K562 (cell line): ENCODE results near the gene ADTRP. TPM values are rescaled to one million over a fixed set of nuclear protein-coding genes. Genes with fewer than 3 reads are reported as not detected.
A peak's percentile ranks its signal among the peaks of the same experiment; 100 is the strongest.

Experiments
- ATAC-seq: fragments of 200-7000 bp; cut with Tn5 transposase; 3 replicates; pipeline ENCODE4 v1.9.1; 2020; ENCODE audit warnings: moderate library complexity
- BruUV-seq: library from RNA; stranded (reverse); fragments of 400-500 nt; replicated peaks from 2 replicates; lab custom pipeline; 2021; lab: Mats Ljungman, UMichigan
- CTCF ChIA-PET: fragments of 300-600 bp; formaldehyde crosslinking; extraction: SDS; loops from one replicate; lab custom pipeline; 2021; ENCODE audit warnings: low intra/inter-chr PET ratio; lab: Yijun Ruan, JAX
- POLR2A ChIA-PET: fragments of 300-600, 350-650 bp; sonication (Branson Sonifier 250); formaldehyde crosslinking; extraction: SDS; loops from one replicate; lab custom pipeline; 2021; ENCODE audit warnings: antibody characterized with exemption, inconsistent platforms; lab: Yijun Ruan, JAX
- DNase-seq, 4 experiments: peaks; one replicate each; pipeline versions ENCODE4 v3.0.0 to v3.0.0-alpha.2; 2011 to 2018; ENCODE audit warnings: low spot score in 3 of 4, mixed read lengths in 3 of 4; ENCODE audit errors: extremely low read depth in 1 of 4
- FAIRE-seq: peaks from 2 replicates; lab custom pipeline; 2011; peaks lifted over from hg19 to GRCh38; lab: Jason Lieb, UNC
- H2AFZ ChIP-seq: 2 replicates; pipeline ENCODE4 v1.6.0; 2011; ENCODE audit warnings: low read depth, low read length, control low read depth, inconsistent platforms
- H3K27ac ChIP-seq: fragments of 200-600 bp; 3 replicates; pipeline ENCODE4 v1.8.0; 2011; ENCODE audit warnings: low read depth, mild to moderate bottlenecking, control low read depth, inconsistent platforms, low read length, moderate library complexity, mixed read lengths; ENCODE audit errors: extremely low read depth
- H3K27me3 ChIP-seq, 2 experiments: fragments of 300-600 bp in 1 of 2; 2 replicates in 1 of 2; 3 replicates in 1 of 2; pipeline versions ENCODE4 v1.6.0 to v1.8.0; 2011; ENCODE audit warnings: inconsistent platforms in 2 of 2, low read length in 2 of 2, mild to moderate bottlenecking in 1 of 2, mixed read lengths in 1 of 2, moderate library complexity in 1 of 2; ENCODE audit not compliant: control insufficient read depth in 2 of 2, insufficient read depth in 2 of 2
- H3K36me3 ChIP-seq: fragments of 300-600 bp; 3 replicates; pipeline ENCODE4 v1.8.0; 2011; ENCODE audit warnings: mild to moderate bottlenecking, low read length, inconsistent platforms; ENCODE audit not compliant: control insufficient read depth, insufficient read depth
- H3K4me1 ChIP-seq, 2 experiments: fragments of 200-600 bp in 1 of 2; replicated peaks in 1 of 2; 2 replicates in 1 of 2; 3 replicates in 1 of 2; pipeline versions ENCODE4 v1.5.1 to v1.8.0; 2011; ENCODE audit warnings: inconsistent platforms in 2 of 2, low read length in 2 of 2, mild to moderate bottlenecking in 1 of 2, mixed read lengths in 1 of 2, moderate library complexity in 1 of 2; ENCODE audit not compliant: control insufficient read depth in 2 of 2, insufficient read depth in 2 of 2
- H3K4me2 ChIP-seq: 2 replicates; pipeline ENCODE4 v1.6.1; 2011; ENCODE audit warnings: low read length, control low read depth, inconsistent platforms, mixed read lengths; ENCODE audit not compliant: insufficient read depth
- H3K4me3 ChIP-seq: fragments of 200-600 bp; sonication (generic), shearing (Covaris generic); 2 replicates; pipeline ENCODE4 v1.5.1; 2016; ENCODE audit warnings: control low read depth, inconsistent platforms
- H3K79me2 ChIP-seq: fragments of 200-600 bp; 3 replicates; pipeline ENCODE4 v1.8.0; 2011; ENCODE audit warnings: low read length, inconsistent platforms; ENCODE audit not compliant: control insufficient read depth, insufficient read depth
- H3K9ac ChIP-seq, 2 experiments: 2 replicates each; pipeline versions ENCODE4 v1.6.0 to v1.6.1; 2011; ENCODE audit warnings: low read depth in 2 of 2, low read length in 2 of 2, control low read depth in 1 of 2, inconsistent platforms in 1 of 2, mild to moderate bottlenecking in 1 of 2, mixed read lengths in 1 of 2; ENCODE audit not compliant: insufficient read depth in 1 of 2
- H3K9me1 ChIP-seq: one replicate; pipeline ENCODE4 v1.6.0; 2011; ENCODE audit warnings: inconsistent platforms, mild to moderate bottlenecking, low read length, moderate library complexity; ENCODE audit not compliant: control insufficient read depth, insufficient read depth
- H3K9me3 ChIP-seq: replicated peaks from 2 replicates; pipeline ENCODE4 v1.5.1; 2011; ENCODE audit warnings: low read depth, low read length, inconsistent platforms; ENCODE audit not compliant: control insufficient read depth, insufficient read depth
- H4K20me1 ChIP-seq: replicated peaks from 2 replicates; pipeline ENCODE4 v1.6.1; 2011; ENCODE audit warnings: low read length, inconsistent platforms, mixed read lengths; ENCODE audit not compliant: control insufficient read depth, insufficient read depth
- CEBPB ChIP-seq: fragments of 450-650 bp; IDR thresholded peaks from 2 replicates; pipeline ENCODE4 v1.6.1; 2016; ENCODE audit warnings: missing genetic modification characterization, missing compliant biosample characterization
- DDX20 ChIP-seq: fragments of 450-650 bp; IDR thresholded peaks from 2 replicates; pipeline ENCODE4 v1.6.1; 2016; ENCODE audit warnings: missing genetic modification characterization, low read depth, mild to moderate bottlenecking, missing compliant biosample characterization, moderate library complexity
- ETV1 ChIP-seq: fragments of 450-650 bp; conservative IDR thresholded peaks from 2 replicates; pipeline ENCODE4 v1.6.1; 2016; ENCODE audit warnings: missing genetic modification characterization, control low read depth, low read depth, missing compliant biosample characterization
- GABPA ChIP-seq: fragments of 200-800 bp; sonication (Bioruptor generic); conservative IDR thresholded peaks from 2 replicates; pipeline ENCODE4 v1.6.1; 2016; ENCODE audit warnings: low read depth, missing genetic modification characterization, missing compliant biosample characterization
- JUND ChIP-seq, 2 experiments: IDR thresholded peaks; 2 replicates in 1 of 2; 3 replicates in 1 of 2; pipeline ENCODE4 v1.6.1; 2011; ENCODE audit warnings: borderline replicate concordance in 2 of 2, low read depth in 2 of 2, low read length in 2 of 2, improper control_type of control experiment in 1 of 2, missing biosample characterization in 1 of 2, missing genetic modification characterization in 1 of 2, missing genetic modification reagents in 1 of 2
- MECOM ChIP-seq: fragments of 250-450 bp; sonication (Bioruptor Pico); IDR thresholded peaks from 2 replicates; pipeline ENCODE4 v1.8.0; 2022; ENCODE audit warnings: inconsistent platforms
- MTA2 ChIP-seq: fragments of 450-650 bp; IDR thresholded peaks from 2 replicates; pipeline ENCODE4 v1.6.1; 2016; ENCODE audit warnings: low read depth
- NR2C1 ChIP-seq, 2 experiments: fragments of 450-650 bp; IDR thresholded peaks; 2 replicates each; pipeline ENCODE4 v1.6.1; 2017; ENCODE audit warnings: mild to moderate bottlenecking in 2 of 2, antibody characterized with exemption in 1 of 2, inconsistent platforms in 1 of 2, missing compliant biosample characterization in 1 of 2, missing genetic modification characterization in 1 of 2
- RBM22 ChIP-seq: fragments of 200-400 bp; formaldehyde crosslinking; IDR thresholded peaks from 2 replicates; pipeline ENCODE4 v1.6.1; 2018; ENCODE audit warnings: low read length, low read depth; ENCODE audit not compliant: poor library complexity, severe bottlenecking
- RFX7 ChIP-seq: fragments of 250-450 bp; sonication (Bioruptor Pico); IDR thresholded peaks from 2 replicates; pipeline ENCODE4 v1.5.1; 2021; ENCODE audit warnings: mild to moderate bottlenecking
- SMARCA4 ChIP-seq: fragments of 450-650 bp; IDR thresholded peaks from 2 replicates; pipeline ENCODE4 v1.6.1; 2016
- TRIM24 ChIP-seq, 2 experiments: fragments of 450-650 bp; IDR thresholded peaks; 2 replicates each; pipeline ENCODE4 v1.6.1; 2016
- ZFX ChIP-seq: sonication (generic); formaldehyde crosslinking; IDR thresholded peaks from 2 replicates; pipeline ENCODE4 v1.8.0; 2022; ENCODE audit warnings: mild to moderate bottlenecking, missing genetic modification reagents, moderate library complexity
- ZNF12 ChIP-seq: sonication (generic); formaldehyde crosslinking; IDR thresholded peaks from 2 replicates; pipeline ENCODE4 v1.4.0; 2020; ENCODE audit warnings: mild to moderate bottlenecking, missing genetic modification reagents
- ZNF584 ChIP-seq: fragments of 200-800 bp; sonication (Bioruptor generic); IDR thresholded peaks from 2 replicates; pipeline ENCODE4 v1.6.1; 2016; ENCODE audit warnings: low read depth, mild to moderate bottlenecking, missing genetic modification characterization, missing compliant biosample characterization
- ZSCAN32 ChIP-seq: fragments of 450-650 bp; formaldehyde crosslinking; IDR thresholded peaks from 2 replicates; pipeline ENCODE4 v1.4.0; 2020; ENCODE audit warnings: mild to moderate bottlenecking, moderate library complexity
- WGBS: fragments of 100-300 bp; shearing (Covaris generic); methylation state at CpG from one replicate; pipeline ENCODE4 v1.1.6; 2016; ENCODE audit warnings: low coverage, mixed read lengths; ENCODE audit not compliant: insufficient coverage; ENCODE audit errors: missing lambda C conversion rate; 5-methylcytosine and 5-hydroxymethylcytosine counted together
- in situ Hi-C: fragments of 300-500 bp; cut with MboI; formaldehyde crosslinking; loops from 4 replicates; pipeline ENCODE4 v1.15.0; 2018; ENCODE audit warnings: inconsistent platforms, mixed read lengths
- intact Hi-C: fragments of 100-400 bp; cut with micrococcal nuclease; formaldehyde crosslinking; loops from 2 replicates; pipeline ENCODE4 v1.14.2; 2022
- polyA plus RNA-seq, 8 experiments: library from polyadenylated mRNA; depleted of rRNA in 4 of 8; stranded (reverse) in 5 of 8; unstranded in 3 of 8; fragments of >200 nt; fragmentation: Nextera tagmentation in 2 of 8; fragmentation: Illumina TruSeq in 1 of 8; extraction: Ambion mirVana in 2 of 8; extraction: Trizol in 1 of 8; gene quantifications; 2 replicates each; pipeline versions ENCODE4 v1.2.1 to v1.2.3, GENCODE V29; 2011 to 2014; ENCODE audit warnings: inconsistent platforms in 1 of 8, missing spikeins in 1 of 8
- total RNA-seq, 7 experiments: library from RNA; depleted of rRNA in 6 of 7; stranded (reverse); fragments of >200 nt in 6 of 7; fragmentation: Illumina TruSeq in 2 of 7; extraction: Trizol in 2 of 7; gene quantifications; 2 replicates each; pipeline versions ENCODE4 v1.2.1 to v1.2.3, GENCODE V29; 2011 to 2021; ENCODE audit warnings: low replicate concordance in 1 of 7
- TF ChIP-seq, protein P1 (sequence below), 2 experiments: IDR thresholded peaks; 2 replicates each; pipeline ENCODE4 v1.6.1; 2012; ENCODE audit warnings: improper control_type of control experiment in 2 of 2, low read depth in 2 of 2, low read length in 2 of 2, borderline replicate concordance in 1 of 2
- TF ChIP-seq, protein P2 (sequence below): fragments of 450-650 bp; formaldehyde crosslinking; IDR thresholded peaks from 2 replicates; pipeline ENCODE4 v1.4.0; 2020; ENCODE audit warnings: mild to moderate bottlenecking, moderate library complexity

The ADTRP gene
- total and polyA plus RNA-seq, 9 of the 15 experiments (the other 6 are each of a cell fraction or from before 2014, with no cell fraction given) = 7.4 to 24.0 (median 13.6) TPM

DNA sequence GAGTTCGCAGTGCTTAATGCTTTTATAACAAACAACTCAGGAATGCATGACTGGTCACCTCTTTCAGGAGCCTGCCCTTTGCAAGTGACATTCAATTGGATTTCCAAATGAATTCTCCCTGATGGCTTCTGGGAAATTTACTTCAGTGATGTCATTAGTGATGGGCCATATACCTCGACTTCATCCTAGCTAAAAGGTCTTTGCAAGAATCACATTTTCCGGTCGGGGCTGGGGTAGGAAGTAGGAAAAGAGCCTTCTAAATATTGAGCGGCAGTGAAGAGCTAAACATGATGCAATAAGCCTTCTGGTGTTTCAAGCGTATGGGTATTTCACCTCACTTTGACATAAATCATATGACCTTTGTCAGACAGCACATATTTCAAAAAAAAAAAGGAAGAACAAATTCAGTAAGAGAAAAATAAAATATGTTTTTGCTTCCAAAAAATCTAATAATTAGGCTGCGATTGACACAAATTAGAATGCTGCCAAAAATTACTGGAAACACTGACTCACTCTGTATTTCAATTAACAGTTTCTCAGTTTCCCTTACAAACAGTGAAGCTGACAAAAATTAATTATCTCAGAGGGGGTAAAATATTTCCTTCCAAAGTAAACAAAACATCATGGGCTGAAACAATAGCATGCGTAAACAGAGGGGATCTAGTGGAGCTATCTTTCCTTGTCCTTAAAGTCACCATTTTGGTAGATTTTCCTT, 39.8 kb downstream of the ADTRP start:
- no peak for DNase-seq
- intact Hi-C loops = no loop called here
- Histone ChIP-seq H4K20me1 (no peaks in the 10 kb centered on the region), H3K4me3 (no peak overlapping the region), H3K4me1 (peaks cover 0 to 8% of the 10 kb centered on the region in 2 experiments; a peak in 3 of 5 replicates), H3K9me1 (no peaks in the 10 kb centered on the region), H3K27me3 (no peaks in the 10 kb centered on the region; a peak in 2 of 5 replicates), H2AFZ (no peak overlapping the region), H3K36me3 (no peaks in the 10 kb centered on the region), H3K9me3 (no peaks in the 10 kb centered on the region), H3K4me2 (no peak overlapping the region), H3K9ac (no peak overlapping the region), H3K79me2 (no peaks in the 10 kb centered on the region), H3K27ac (no peak overlapping the region)
- peak; percentile 47; the same call in 2 of the 3 replicates for ATAC-seq
- ChIA-PET POLR2A (interaction anchor here (0.6 to 1.3 kb wide), 3 partner anchors 9 to 139 kb away, joined by 3 to 9 read pairs (median 3); no protein-coding TSS in a partner anchor), CTCF (interaction anchor here (0.6 kb wide), 1 partner anchor 12 kb away, joined by 3 read pairs; no protein-coding TSS in a partner anchor)
- no TSS peak for BruUV-seq
- FAIRE-seq = no peak
- in situ Hi-C loops = no loop called here
- WGBS = 45% methylated on average over 8 of the region's 8 CpGs
- TF ChIP-seq DDX20 (tag) (no peak), TRIM24 (IDR thresholded peaks at IDR 0.05) (peak; percentile 83 to 86), NR2C1 (IDR thresholded peaks at IDR 0.05) (no peak), NR2C1 (tag; IDR thresholded peaks at IDR 0.05) (peak; percentile 77), ZNF584 (CRISPR knock-in tag) (peak; percentile 59; the same call in 1 of the 2 replicates), ZSCAN32 (CRISPR knock-in tag) (peak; percentile 56; the same call in 1 of the 2 replicates), ZFX (CRISPR knock-in tag) (no peak), SMARCA4 (0 out of 2 replicates have a peak, but pooled peaks have one; percentile 22), MTA2 (no peak), GABPA (tag) (peak; percentile 59; the same call in 1 of the 2 replicates), ZNF12 (CRISPR knock-in tag) (no peak), RBM22 (no peak), CEBPB (peak; percentile 85), RFX7 (CRISPR knock-in tag) (no peak), JUND (IDR thresholded peaks at IDR 0.05; ENCODE audit: borderline replicate concordance, low read depth, low read length) (no peak), JUND (tag; IDR thresholded peaks at IDR 0.05; ENCODE audit: borderline replicate concordance, low read depth, low read length) (0 out of 3 replicates have a peak, but pooled peaks have one; percentile 31), ETV1 (peak; percentile 43; the same call in 1 of the 2 replicates), MECOM (CRISPR knock-in tag) (peak; percentile 34; the same call in 1 of the 2 replicates)
- TF ChIP-seq, protein P1, sequence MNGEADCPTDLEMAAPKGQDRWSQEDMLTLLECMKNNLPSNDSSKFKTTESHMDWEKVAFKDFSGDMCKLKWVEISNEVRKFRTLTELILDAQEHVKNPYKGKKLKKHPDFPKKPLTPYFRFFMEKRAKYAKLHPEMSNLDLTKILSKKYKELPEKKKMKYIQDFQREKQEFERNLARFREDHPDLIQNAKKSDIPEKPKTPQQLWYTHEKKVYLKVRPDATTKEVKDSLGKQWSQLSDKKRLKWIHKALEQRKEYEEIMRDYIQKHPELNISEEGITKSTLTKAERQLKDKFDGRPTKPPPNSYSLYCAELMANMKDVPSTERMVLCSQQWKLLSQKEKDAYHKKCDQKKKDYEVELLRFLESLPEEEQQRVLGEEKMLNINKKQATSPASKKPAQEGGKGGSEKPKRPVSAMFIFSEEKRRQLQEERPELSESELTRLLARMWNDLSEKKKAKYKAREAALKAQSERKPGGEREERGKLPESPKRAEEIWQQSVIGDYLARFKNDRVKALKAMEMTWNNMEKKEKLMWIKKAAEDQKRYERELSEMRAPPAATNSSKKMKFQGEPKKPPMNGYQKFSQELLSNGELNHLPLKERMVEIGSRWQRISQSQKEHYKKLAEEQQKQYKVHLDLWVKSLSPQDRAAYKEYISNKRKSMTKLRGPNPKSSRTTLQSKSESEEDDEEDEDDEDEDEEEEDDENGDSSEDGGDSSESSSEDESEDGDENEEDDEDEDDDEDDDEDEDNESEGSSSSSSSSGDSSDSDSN (IDR thresholded peaks at IDR 0.05; ENCODE audit: borderline replicate concordance in 1 of 2, low read depth in 2 of 2, low read length in 2 of 2) = no peak
- TF ChIP-seq, protein P2, sequence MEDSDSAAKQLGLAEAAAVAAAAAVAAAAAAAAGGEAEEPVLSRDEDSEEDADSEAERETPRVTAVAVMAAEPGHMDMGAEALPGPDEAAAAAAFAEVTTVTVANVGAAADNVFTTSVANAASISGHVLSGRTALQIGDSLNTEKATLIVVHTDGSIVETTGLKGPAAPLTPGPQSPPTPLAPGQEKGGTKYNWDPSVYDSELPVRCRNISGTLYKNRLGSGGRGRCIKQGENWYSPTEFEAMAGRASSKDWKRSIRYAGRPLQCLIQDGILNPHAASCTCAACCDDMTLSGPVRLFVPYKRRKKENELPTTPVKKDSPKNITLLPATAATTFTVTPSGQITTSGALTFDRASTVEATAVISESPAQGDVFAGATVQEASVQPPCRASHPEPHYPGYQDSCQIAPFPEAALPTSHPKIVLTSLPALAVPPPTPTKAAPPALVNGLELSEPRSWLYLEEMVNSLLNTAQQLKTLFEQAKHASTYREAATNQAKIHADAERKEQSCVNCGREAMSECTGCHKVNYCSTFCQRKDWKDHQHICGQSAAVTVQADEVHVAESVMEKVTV = peak; percentile 20; the same call in 1 of the 2 replicates
